Measurements from ENCODE around the gene GET3.
A peak's percentile ranks its signal among the peaks of the same experiment; 100 is the strongest.

- no peak for TF ChIP-seq POLR2A (IDR thresholded peaks at IDR 0.05)
- TF ChIP-seq, protein P1, sequence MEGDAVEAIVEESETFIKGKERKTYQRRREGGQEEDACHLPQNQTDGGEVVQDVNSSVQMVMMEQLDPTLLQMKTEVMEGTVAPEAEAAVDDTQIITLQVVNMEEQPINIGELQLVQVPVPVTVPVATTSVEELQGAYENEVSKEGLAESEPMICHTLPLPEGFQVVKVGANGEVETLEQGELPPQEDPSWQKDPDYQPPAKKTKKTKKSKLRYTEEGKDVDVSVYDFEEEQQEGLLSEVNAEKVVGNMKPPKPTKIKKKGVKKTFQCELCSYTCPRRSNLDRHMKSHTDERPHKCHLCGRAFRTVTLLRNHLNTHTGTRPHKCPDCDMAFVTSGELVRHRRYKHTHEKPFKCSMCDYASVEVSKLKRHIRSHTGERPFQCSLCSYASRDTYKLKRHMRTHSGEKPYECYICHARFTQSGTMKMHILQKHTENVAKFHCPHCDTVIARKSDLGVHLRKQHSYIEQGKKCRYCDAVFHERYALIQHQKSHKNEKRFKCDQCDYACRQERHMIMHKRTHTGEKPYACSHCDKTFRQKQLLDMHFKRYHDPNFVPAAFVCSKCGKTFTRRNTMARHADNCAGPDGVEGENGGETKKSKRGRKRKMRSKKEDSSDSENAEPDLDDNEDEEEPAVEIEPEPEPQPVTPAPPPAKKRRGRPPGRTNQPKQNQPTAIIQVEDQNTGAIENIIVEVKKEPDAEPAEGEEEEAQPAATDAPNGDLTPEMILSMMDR (IDR thresholded peaks at IDR 0.05): peak; percentile 70 to 99 (median 96)
Observed at GRCh38 chr19:12796146-12797071, 59.1 kb downstream of the GET3 start.

Data from thyroid gland (tissue), 4 donors.